ENCODE data around the gene COBLL1. TPM values are rescaled to one million over a fixed set of nuclear protein-coding genes. Genes with fewer than 3 reads are reported as not detected.
A peak's percentile ranks its signal among the peaks of the same experiment; 100 is the strongest.

Gene COBLL1
- total and polyA plus RNA-seq, 11 donors = 4.0 to 36.9 (median 16.2) TPM

DNA sequence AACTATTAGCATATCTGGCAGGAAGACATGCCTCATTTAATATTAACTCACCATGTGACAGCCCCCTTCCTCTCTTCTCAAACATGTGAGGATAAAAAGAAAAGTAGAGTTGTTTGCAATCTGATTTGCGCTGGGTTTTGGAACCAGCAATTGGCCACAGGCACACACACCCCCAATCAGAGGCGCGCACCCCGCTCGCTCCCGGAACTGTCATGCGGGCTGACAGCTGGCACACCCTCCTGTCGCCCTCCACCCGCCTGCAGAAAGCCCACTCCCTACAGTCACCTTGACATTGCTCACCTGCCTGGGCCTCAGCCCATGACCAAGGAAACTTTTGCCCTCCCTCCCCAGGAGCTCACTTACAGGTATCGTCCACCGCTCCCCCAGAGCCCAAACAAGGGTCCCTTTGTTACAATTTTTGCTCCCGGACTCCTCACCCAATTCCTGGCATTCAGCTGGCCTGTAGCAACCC is 1.1 kb downstream of the COBLL1 start:
- intact Hi-C loops (cut with DNase I) = loop anchor here (2.0 to 10.0 kb wide), 12 partner anchors 43 to 266 kb away; no protein-coding TSS in a partner anchor
- Histone ChIP-seq H3K27me3 (peaks cover 0 to 4% (median 0%) of the 10 kb centered on the region in 9 donors), H3K27ac (peak overlapping the region; percentile 89 to 97 (median 96)), H3K4me3 (peak overlapping the region; percentile 69 to 89 (median 84)), H3K4me1 (peaks cover 0 to 42% (median 22%) of the 10 kb centered on the region in 12 donors), H3K9me3 (no peaks in the 10 kb centered on the region), H3K36me3 (no peaks in the 10 kb centered on the region)
- ATAC-seq (peak; percentile 12 to 38 (median 24)), DNase-seq (peak; percentile 50 to 72 (median 54))
- WGBS, 4 donors = 0 to 2% (median 1%) methylated on average over 12 of the region's 12 CpGs
- TF ChIP-seq POLR2A (IDR thresholded peaks at IDR 0.05) = no peak
- TF ChIP-seq, protein P1, sequence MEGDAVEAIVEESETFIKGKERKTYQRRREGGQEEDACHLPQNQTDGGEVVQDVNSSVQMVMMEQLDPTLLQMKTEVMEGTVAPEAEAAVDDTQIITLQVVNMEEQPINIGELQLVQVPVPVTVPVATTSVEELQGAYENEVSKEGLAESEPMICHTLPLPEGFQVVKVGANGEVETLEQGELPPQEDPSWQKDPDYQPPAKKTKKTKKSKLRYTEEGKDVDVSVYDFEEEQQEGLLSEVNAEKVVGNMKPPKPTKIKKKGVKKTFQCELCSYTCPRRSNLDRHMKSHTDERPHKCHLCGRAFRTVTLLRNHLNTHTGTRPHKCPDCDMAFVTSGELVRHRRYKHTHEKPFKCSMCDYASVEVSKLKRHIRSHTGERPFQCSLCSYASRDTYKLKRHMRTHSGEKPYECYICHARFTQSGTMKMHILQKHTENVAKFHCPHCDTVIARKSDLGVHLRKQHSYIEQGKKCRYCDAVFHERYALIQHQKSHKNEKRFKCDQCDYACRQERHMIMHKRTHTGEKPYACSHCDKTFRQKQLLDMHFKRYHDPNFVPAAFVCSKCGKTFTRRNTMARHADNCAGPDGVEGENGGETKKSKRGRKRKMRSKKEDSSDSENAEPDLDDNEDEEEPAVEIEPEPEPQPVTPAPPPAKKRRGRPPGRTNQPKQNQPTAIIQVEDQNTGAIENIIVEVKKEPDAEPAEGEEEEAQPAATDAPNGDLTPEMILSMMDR (IDR thresholded peaks at IDR 0.05) = no peak

DNA sequence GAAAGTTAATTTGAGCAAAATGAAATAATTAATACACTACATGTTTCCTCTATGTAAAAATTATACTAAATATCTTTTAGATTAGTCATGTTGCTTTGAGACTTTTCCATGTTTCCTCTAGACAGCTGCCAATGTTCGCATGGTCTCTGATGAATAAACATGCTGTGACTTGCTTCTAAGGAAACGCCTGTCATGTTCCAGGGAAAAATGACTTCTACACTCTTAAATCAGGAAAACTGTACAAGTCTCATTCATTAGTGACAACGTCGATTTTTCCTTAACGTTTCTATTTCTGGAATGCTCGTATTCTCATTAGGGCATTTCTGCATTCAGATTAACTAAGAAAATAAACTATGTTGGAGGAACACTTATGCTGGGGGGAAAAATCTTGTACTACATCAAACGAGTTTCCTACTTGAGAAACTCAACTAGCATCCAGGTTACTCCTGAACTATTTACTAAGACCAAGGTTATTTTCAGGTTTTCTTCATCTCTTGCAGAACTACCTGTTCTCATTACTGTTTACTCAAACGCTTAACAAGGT is 1.6 kb downstream of the COBLL1 start:
- peak overlapping the region; percentile 69 to 89 (median 84) for H3K4me3 ChIP-seq
- intact Hi-C loops (cut with DNase I) = loop anchor here (2.0 to 10.0 kb wide), 13 partner anchors 43 to 265 kb away; no protein-coding TSS in a partner anchor
- peaks cover 0 to 45% (median 24%) of the 10 kb centered on the region in 12 donors for H3K4me1 ChIP-seq
- peaks cover 0 to 4% (median 0%) of the 10 kb centered on the region in 9 donors for H3K27me3 ChIP-seq
- H3K9me3 ChIP-seq = no peaks in the 10 kb centered on the region
- TF ChIP-seq POLR2A (IDR thresholded peaks at IDR 0.05) = no peak
- TF ChIP-seq, protein P1 (IDR thresholded peaks at IDR 0.05) = no peak
- H3K36me3 ChIP-seq = no peaks in the 10 kb centered on the region
- DNase-seq = peak in 2 of 5 donors; percentile 32 to 38
- 2 to 8% (median 2%) methylated on average over 8 of the region's 8 CpGs for WGBS, 4 donors
- ATAC-seq = peak in 1 of 4 donors; percentile 35
- peak overlapping the region; percentile 89 to 97 (median 96) for H3K27ac ChIP-seq

DNA sequence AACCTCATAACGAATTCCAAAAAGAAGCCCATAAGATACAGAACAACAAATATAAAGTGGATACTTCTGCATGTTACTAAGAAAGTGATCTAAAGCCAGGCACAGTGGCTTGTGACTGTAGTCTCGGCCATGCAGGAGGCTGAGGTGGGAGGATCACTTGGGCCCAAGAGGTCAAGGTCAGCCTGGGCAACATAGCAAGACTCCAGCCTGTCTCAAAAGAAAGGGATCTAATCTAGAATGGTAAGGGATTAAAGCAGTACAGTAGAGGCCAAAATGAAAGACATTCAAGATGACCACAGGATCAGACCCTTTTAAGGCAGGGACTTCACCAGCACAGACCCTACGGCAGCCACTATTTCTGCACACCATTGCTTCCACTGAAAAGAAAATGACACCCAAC is 3.8 kb downstream of the COBLL1 start:
- Histone ChIP-seq H3K27ac (peak overlapping the region in 9 of 12 donors; percentile 6 to 97 (median 89)), H3K4me3 (peak overlapping the region in 3 of 12 donors; percentile 5 to 86 (median 11)), H3K36me3 (no peaks in the 10 kb centered on the region), H3K9me3 (no peaks in the 10 kb centered on the region), H3K4me1 (peaks cover 0 to 61% (median 30%) of the 10 kb centered on the region in 12 donors), H3K27me3 (peaks cover 0 to 4% (median 0%) of the 10 kb centered on the region in 9 donors)
- DNase-seq = no peak
- TF ChIP-seq POLR2A (IDR thresholded peaks at IDR 0.05) = no peak
- TF ChIP-seq, protein P1 (IDR thresholded peaks at IDR 0.05) = no peak
- ATAC-seq = no peak
- WGBS, 4 donors = 57 to 84% (median 73%) methylated on average over 3 of the region's 3 CpGs
- intact Hi-C loops (cut with DNase I) = loop anchor here in 5 of 10 donors (5.0 to 10.0 kb wide), 3 partner anchors 41 to 56 kb away; no protein-coding TSS in a partner anchor

DNA sequence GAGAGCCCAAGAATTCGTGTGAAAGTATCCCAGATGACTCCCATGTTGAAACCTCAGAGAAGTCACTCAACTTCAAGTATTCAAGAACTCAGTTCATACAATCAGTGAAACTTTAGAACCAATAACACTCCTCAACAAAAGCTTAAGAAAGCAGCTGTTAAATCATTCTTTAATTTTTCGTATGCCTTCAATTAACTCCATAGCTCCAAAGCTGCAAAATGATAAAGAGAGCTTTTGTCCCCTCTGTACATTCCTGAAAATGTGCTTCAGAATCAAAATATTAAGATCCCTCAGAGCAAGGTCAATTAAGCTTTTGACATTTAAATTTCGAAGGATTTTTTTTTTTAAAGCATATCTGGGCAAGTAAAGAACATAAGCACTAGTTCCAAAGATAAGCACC is 4.7 kb downstream of the COBLL1 start:
- ATAC-seq (no peak), DNase-seq (no peak)
- Histone ChIP-seq H3K27ac (peak overlapping the region in 8 of 12 donors; percentile 13 to 97 (median 24)), H3K9me3 (no peaks in the 10 kb centered on the region), H3K4me1 (peaks cover 0 to 63% (median 29%) of the 10 kb centered on the region in 12 donors), H3K27me3 (peaks cover 0 to 4% (median 0%) of the 10 kb centered on the region in 9 donors), H3K4me3 (peak overlapping the region in 3 of 12 donors; percentile 3 to 86 (median 10)), H3K36me3 (no peaks in the 10 kb centered on the region)
- intact Hi-C loops (cut with DNase I) = loop anchor here in 5 of 10 donors (5.0 to 10.0 kb wide), 3 partner anchors 40 to 55 kb away; no protein-coding TSS in a partner anchor
- 31 to 40% (median 35%) methylated on average over 3 of the region's 3 CpGs for WGBS, 4 donors
- no peak for TF ChIP-seq POLR2A (IDR thresholded peaks at IDR 0.05)
- TF ChIP-seq, protein P1 (IDR thresholded peaks at IDR 0.05) = no peak

Measured in heart left ventricle (tissue), 16 donors.